Suprapubic skin (tissue), 3 donors: ENCODE data around the gene ADI1.

ENCODE experiments used
- POLR2AphosphoS5 ChIP-seq, 3 donors: sonication (generic); formaldehyde crosslinking; IDR thresholded peaks; one replicate each; pipeline ENCODE4 v1.6.1; 2017; ENCODE audit warnings: antibody characterized with exemption in 3 of 3
- TF ChIP-seq, protein P1 (sequence below), 2 donors: fragments of 200-600 bp in 1 of 2; fragments of 450-650 bp in 1 of 2; sonication (generic) in 1 of 2; IDR thresholded peaks; one replicate each; pipeline ENCODE4 v1.5.1; 2016 to 2019; ENCODE audit warnings: antibody characterized with exemption in 2 of 2, mild to moderate bottlenecking in 1 of 2, moderate library complexity in 1 of 2

GRCh38 chr2:3542107-3542506, 22.8 kb upstream of the ADI1 start:
- TF ChIP-seq, protein P1, sequence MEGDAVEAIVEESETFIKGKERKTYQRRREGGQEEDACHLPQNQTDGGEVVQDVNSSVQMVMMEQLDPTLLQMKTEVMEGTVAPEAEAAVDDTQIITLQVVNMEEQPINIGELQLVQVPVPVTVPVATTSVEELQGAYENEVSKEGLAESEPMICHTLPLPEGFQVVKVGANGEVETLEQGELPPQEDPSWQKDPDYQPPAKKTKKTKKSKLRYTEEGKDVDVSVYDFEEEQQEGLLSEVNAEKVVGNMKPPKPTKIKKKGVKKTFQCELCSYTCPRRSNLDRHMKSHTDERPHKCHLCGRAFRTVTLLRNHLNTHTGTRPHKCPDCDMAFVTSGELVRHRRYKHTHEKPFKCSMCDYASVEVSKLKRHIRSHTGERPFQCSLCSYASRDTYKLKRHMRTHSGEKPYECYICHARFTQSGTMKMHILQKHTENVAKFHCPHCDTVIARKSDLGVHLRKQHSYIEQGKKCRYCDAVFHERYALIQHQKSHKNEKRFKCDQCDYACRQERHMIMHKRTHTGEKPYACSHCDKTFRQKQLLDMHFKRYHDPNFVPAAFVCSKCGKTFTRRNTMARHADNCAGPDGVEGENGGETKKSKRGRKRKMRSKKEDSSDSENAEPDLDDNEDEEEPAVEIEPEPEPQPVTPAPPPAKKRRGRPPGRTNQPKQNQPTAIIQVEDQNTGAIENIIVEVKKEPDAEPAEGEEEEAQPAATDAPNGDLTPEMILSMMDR (IDR thresholded peaks at IDR 0.05) = no peak
- no peak for TF ChIP-seq POLR2AphosphoS5 (IDR thresholded peaks at IDR 0.05)
